ENCODE results near the gene SLC36A3.

- TF ChIP-seq CTCF (conservative IDR thresholded peaks at IDR 0.05; ENCODE audit: low read length) = no peak
- no peak for TF ChIP-seq EZH2phosphoT487 (IDR thresholded peaks at IDR 0.05; ENCODE audit: borderline replicate concordance, low read depth, low read length)
Measured at GRCh38 chr5:151250346-151251000, 53.1 kb downstream of the SLC36A3 start.

All from OCI-LY7 (cell line).